ENCODE results near the gene UFSP1. TPM values are rescaled to one million over a fixed set of nuclear protein-coding genes. Genes with fewer than 3 reads are reported as not detected.

UFSP1 gene
- polyA plus RNA-seq, 1 experiment = 2.0 TPM

GRCh38 chr7:100886936-100887515 lies 2.5 kb downstream of the UFSP1 start:
- no peak overlapping the region for H3K4me3 ChIP-seq (ENCODE audit: low read depth, low read length)
- ChIA-PET POLR2A (interaction anchor here (0.8 kb wide), 1 partner anchor 11 kb away, joined by 3 read pairs; no protein-coding TSS in a partner anchor), CTCF (interaction anchor here (0.6 to 1.0 kb wide), 2 partner anchors 181 to 208 kb away, joined by 3 read pairs; partner anchors contain the start of gene POP7)
- DNase-seq (ENCODE audit: low read depth) = no peak
- H3K27me3 ChIP-seq (ENCODE audit: control insufficient read depth, insufficient read depth, low read length) = no peaks in the 10 kb centered on the region
- H3K36me3 ChIP-seq (ENCODE audit: control insufficient read depth, insufficient read depth, low read length) = peaks cover 50% of the 10 kb centered on the region
- no peak for TF ChIP-seq CTCF (IDR thresholded peaks at IDR 0.05; ENCODE audit: insufficient read depth, low read depth, low read length)

GRCh38 chr7:100886142-100886935 lies 3.2 kb downstream of the UFSP1 start:
- H3K36me3 ChIP-seq (ENCODE audit: control insufficient read depth, insufficient read depth, low read length) = peaks cover 55% of the 10 kb centered on the region
- no peak overlapping the region for H3K4me3 ChIP-seq (ENCODE audit: low read depth, low read length)
- CTCF ChIA-PET = interaction anchor here (0.6 to 1.0 kb wide), 2 partner anchors 181 to 208 kb away, joined by 3 read pairs; partner anchors contain the start of gene POP7
- DNase-seq (ENCODE audit: low read depth) = no peak
- POLR2A ChIA-PET = interaction anchor here (0.5 kb wide), 1 partner anchor 11 kb away, joined by 9 read pairs; the partner anchor contains the start of gene SRRT
- TF ChIP-seq CTCF (IDR thresholded peaks at IDR 0.05; ENCODE audit: insufficient read depth, low read depth, low read length) = no peak
- H3K27me3 ChIP-seq (ENCODE audit: control insufficient read depth, insufficient read depth, low read length) = no peaks in the 10 kb centered on the region

GRCh38 chr7:100885440-100886141 lies 3.9 kb downstream of the UFSP1 start:
- H3K4me3 ChIP-seq (ENCODE audit: low read depth, low read length) = no peak overlapping the region
- TF ChIP-seq CTCF (IDR thresholded peaks at IDR 0.05; ENCODE audit: insufficient read depth, low read depth, low read length) = no peak
- H3K27me3 ChIP-seq (ENCODE audit: control insufficient read depth, insufficient read depth, low read length) = no peaks in the 10 kb centered on the region
- ChIA-PET POLR2A (interaction anchor here (0.5 kb wide), 1 partner anchor 11 kb away, joined by 9 read pairs; the partner anchor contains the start of gene SRRT), CTCF (no interaction called here)
- no peak for DNase-seq (ENCODE audit: low read depth)
- H3K36me3 ChIP-seq (ENCODE audit: control insufficient read depth, insufficient read depth, low read length) = peaks cover 58% of the 10 kb centered on the region

GRCh38 chr7:100884736-100885439 lies 4.6 kb downstream of the UFSP1 start:
- no peak overlapping the region for H3K4me3 ChIP-seq (ENCODE audit: low read depth, low read length)
- H3K27me3 ChIP-seq (ENCODE audit: control insufficient read depth, insufficient read depth, low read length) = no peaks in the 10 kb centered on the region
- ChIA-PET CTCF (no interaction called here), POLR2A (no interaction called here)
- no peak for DNase-seq (ENCODE audit: low read depth)
- TF ChIP-seq CTCF (IDR thresholded peaks at IDR 0.05; ENCODE audit: insufficient read depth, low read depth, low read length) = no peak
- H3K36me3 ChIP-seq (ENCODE audit: control insufficient read depth, insufficient read depth, low read length) = peaks cover 59% of the 10 kb centered on the region
